ENCODE data around the gene PPP2R1A. TPM values are rescaled to one million over a fixed set of nuclear protein-coding genes. Genes with fewer than 3 reads are reported as not detected.

The PPP2R1A gene
- total and polyA plus RNA-seq, 2 of the 13 experiments (the other 11 are each of a cell fraction or from before 2014, with no cell fraction given): 86.7 to 130 TPM

GRCh38 chr19:52248241-52248640, 58.4 kb downstream of the PPP2R1A start (continued):
- TF ChIP-seq HNF1B (CRISPR knock-in tag; IDR thresholded peaks at IDR 0.05) (no peak), NFKB2 (CRISPR knock-in tag; IDR thresholded peaks at IDR 0.05; ENCODE audit: borderline replicate concordance) (no peak), CTCF (CRISPR knock-in tag; IDR thresholded peaks at IDR 0.05) (peak; percentile 71), STAG1 (CRISPR knock-in tag; IDR thresholded peaks at IDR 0.05) (peak; percentile 79), ZNF777 (CRISPR knock-in tag; IDR thresholded peaks at IDR 0.05) (no peak), ZNF101 (CRISPR knock-in tag; IDR thresholded peaks at IDR 0.05; ENCODE audit: borderline replicate concordance, low read depth) (no peak), PAF1 (CRISPR knock-in tag; IDR thresholded peaks at IDR 0.05) (no peak), PAX8 (CRISPR knock-in tag; IDR thresholded peaks at IDR 0.05; ENCODE audit: borderline replicate concordance) (no peak)

GRCh38 chr19:52258426-52258825, 68.6 kb downstream of the PPP2R1A start:
- H2AFZ ChIP-seq (ENCODE audit: low read length): no peak overlapping the region
- H3K9me3 ChIP-seq (ENCODE audit: low read length): peaks cover 6% of the 10 kb centered on the region; the same call in 1 of the 2 replicates
- no peaks in the 10 kb centered on the region for H4K20me1 ChIP-seq (ENCODE audit: insufficient read depth, low read length)
- H3K9ac ChIP-seq (ENCODE audit: insufficient read depth, low read depth, low read length): no peak overlapping the region
- BruUV-seq (replicated peaks): no TSS peak
- H3K4me3 ChIP-seq (replicated peaks in 1 of 3; ENCODE audit: insufficient read depth in 1 of 3, low read depth in 2 of 3, low read length in 3 of 3): no peak overlapping the region
- intact Hi-C loops (cut with micrococcal nuclease; ENCODE audit: unreplicated experiment) (no loop called here), in situ Hi-C loops (cut with HindIII; ENCODE audit: extremely low pct_ligation_motif_present, low pct_unique_long_range_greater_than_20kb) (no loop called here)
- no peaks in the 10 kb centered on the region for H3K79me2 ChIP-seq (ENCODE audit: insufficient read depth, low read length)
- ATAC-seq (no peak), DNase-seq (ENCODE audit: low spot score) (no peak), FAIRE-seq (no peak)
- H3K27me3 ChIP-seq (ENCODE audit: control insufficient read depth in 1 of 2, insufficient read depth in 2 of 2, low read length in 2 of 2): no peaks in the 10 kb centered on the region
- WGBS (ENCODE audit: low lambda C conversion rate): 80% methylated on average over 5 of the region's 5 CpGs
- peaks cover 6% of the 10 kb centered on the region; the same call in 1 of the 2 replicates for H3K4me1 ChIP-seq (ENCODE audit: insufficient read depth, low read length)
- CTCF ChIA-PET (ENCODE audit: low intra/inter-chr PET ratio, low total read pairs): no interaction called here
- POLR2A ChIA-PET: no interaction called here
- H3K27ac ChIP-seq (ENCODE audit: extremely low read length, insufficient read depth, low read length): no peak overlapping the region
- H3K36me3 ChIP-seq (replicated peaks in 1 of 2; ENCODE audit: control insufficient read depth in 1 of 2, insufficient read depth in 2 of 2, low read length in 2 of 2): no peaks in the 10 kb centered on the region
- no peak overlapping the region for H3K4me2 ChIP-seq (ENCODE audit: low read depth, low read length)
- TF ChIP-seq TRAFD1 (CRISPR knock-in tag; IDR thresholded peaks at IDR 0.05; ENCODE audit: borderline replicate concordance): no peak
- no peak for TF ChIP-seq MIXL1 (CRISPR knock-in tag; IDR thresholded peaks at IDR 0.05)
- TF ChIP-seq TGIF2 (CRISPR knock-in tag; IDR thresholded peaks at IDR 0.05): no peak
- TF ChIP-seq NBN (conservative IDR thresholded peaks at IDR 0.05): no peak
- TF ChIP-seq ZNF577 (CRISPR knock-in tag; IDR thresholded peaks at IDR 0.05; ENCODE audit: borderline replicate concordance, low read depth): no peak

Data from HepG2 (cell line).